Keratinocyte (primary cell): ENCODE results near the gene OTUD7B.

Experiments used
- CTCF ChIP-seq, 3 experiments: IDR thresholded peaks in 1 of 3; conservative IDR thresholded peaks in 1 of 3; optimal IDR thresholded peaks in 1 of 3; 2 replicates in 2 of 3; 3 replicates in 1 of 3; pipeline versions ENCODE3 to v1.5.1; 2011; ENCODE audit warnings: low read length in 3 of 3, mild to moderate bottlenecking in 3 of 3, moderate library complexity in 2 of 3, control low read depth in 1 of 3, inconsistent platforms in 1 of 3; ENCODE audit not compliant: insufficient read depth in 2 of 3; ENCODE audit errors: extremely low read depth in 1 of 3
- EZH2 ChIP-seq: IDR thresholded peaks from one replicate; pipeline ENCODE4 v1.6.1; 2012; ENCODE audit warnings: inconsistent platforms, mild to moderate bottlenecking, low read length, moderate library complexity

- TF ChIP-seq CTCF (optimal IDR thresholded peaks at IDR 0.05 in 1 of 3, IDR thresholded peaks at IDR 0.05 in 1 of 3, conservative IDR thresholded peaks at IDR 0.05 in 1 of 3; ENCODE audit: extremely low read depth in 1 of 3, insufficient read depth in 2 of 3, low read length in 3 of 3) (no peak), EZH2 (no peak)
These were observed 70.1 kb downstream of the OTUD7B start for GRCh38 chr1:149940427-149940826.
